GM12874 (cell line): ENCODE measurements around the gene CROCC.

Source experiments
- TF ChIP-seq, protein P1 (sequence below): IDR thresholded peaks from 2 replicates; pipeline ENCODE4 v1.5.1; 2011; ENCODE audit warnings: low read depth, mild to moderate bottlenecking, control low read depth, low read length, moderate library complexity; ENCODE audit not compliant: insufficient read depth

CROCC gene

DNA sequence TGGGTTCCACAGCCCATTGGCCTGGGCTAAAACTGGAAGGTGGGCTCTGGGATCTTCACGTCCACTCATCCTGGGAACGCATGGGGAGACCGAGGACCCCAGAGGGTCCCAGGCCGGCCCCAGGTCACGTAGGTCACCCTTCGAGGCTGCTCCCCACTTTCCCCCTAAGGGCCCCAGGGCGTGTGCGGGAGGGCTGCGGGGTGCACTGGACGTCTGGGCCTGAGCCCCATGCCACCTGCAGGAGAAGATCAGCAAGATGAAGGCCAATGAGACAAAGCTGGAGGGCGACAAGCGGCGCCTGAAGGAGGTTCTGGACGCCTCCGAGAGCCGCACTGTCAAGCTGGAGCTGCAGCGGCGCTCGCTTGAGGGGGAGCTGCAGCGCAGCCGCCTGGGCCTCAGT, 46.2 kb downstream of the CROCC start:
- TF ChIP-seq, protein P1, sequence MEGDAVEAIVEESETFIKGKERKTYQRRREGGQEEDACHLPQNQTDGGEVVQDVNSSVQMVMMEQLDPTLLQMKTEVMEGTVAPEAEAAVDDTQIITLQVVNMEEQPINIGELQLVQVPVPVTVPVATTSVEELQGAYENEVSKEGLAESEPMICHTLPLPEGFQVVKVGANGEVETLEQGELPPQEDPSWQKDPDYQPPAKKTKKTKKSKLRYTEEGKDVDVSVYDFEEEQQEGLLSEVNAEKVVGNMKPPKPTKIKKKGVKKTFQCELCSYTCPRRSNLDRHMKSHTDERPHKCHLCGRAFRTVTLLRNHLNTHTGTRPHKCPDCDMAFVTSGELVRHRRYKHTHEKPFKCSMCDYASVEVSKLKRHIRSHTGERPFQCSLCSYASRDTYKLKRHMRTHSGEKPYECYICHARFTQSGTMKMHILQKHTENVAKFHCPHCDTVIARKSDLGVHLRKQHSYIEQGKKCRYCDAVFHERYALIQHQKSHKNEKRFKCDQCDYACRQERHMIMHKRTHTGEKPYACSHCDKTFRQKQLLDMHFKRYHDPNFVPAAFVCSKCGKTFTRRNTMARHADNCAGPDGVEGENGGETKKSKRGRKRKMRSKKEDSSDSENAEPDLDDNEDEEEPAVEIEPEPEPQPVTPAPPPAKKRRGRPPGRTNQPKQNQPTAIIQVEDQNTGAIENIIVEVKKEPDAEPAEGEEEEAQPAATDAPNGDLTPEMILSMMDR = no peak

DNA sequence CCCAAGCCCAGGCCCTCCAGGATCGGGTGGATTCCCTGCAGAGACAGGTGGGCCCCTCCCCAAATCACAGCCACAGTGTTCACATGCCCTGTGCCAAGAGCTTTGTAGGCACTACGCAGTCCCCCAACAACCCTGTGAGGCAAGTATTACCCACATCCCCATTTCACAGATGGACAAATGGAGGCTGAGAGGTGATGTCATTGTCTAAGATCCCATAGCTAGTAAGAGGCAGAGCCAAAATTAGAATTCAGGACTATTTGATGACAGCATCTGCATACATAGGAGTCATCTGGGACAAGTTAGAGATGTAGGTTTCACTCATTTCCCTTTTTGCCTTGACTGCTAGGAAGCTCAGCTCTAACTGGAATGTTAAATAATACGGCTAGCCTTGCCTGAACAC, 46.6 kb downstream of the CROCC start:
- TF ChIP-seq, protein P1 = no peak

GRCh38 chr1:16969057-16969611, 47.4 kb downstream of the CROCC start:
- TF ChIP-seq, protein P1 = no peak

GRCh38 chr1:16969651-16970050, 47.9 kb downstream of the CROCC start:
- TF ChIP-seq, protein P1 = no peak

GRCh38 chr1:16970132-16970910, 48.6 kb downstream of the CROCC start:
- TF ChIP-seq, protein P1 = no peak

DNA sequence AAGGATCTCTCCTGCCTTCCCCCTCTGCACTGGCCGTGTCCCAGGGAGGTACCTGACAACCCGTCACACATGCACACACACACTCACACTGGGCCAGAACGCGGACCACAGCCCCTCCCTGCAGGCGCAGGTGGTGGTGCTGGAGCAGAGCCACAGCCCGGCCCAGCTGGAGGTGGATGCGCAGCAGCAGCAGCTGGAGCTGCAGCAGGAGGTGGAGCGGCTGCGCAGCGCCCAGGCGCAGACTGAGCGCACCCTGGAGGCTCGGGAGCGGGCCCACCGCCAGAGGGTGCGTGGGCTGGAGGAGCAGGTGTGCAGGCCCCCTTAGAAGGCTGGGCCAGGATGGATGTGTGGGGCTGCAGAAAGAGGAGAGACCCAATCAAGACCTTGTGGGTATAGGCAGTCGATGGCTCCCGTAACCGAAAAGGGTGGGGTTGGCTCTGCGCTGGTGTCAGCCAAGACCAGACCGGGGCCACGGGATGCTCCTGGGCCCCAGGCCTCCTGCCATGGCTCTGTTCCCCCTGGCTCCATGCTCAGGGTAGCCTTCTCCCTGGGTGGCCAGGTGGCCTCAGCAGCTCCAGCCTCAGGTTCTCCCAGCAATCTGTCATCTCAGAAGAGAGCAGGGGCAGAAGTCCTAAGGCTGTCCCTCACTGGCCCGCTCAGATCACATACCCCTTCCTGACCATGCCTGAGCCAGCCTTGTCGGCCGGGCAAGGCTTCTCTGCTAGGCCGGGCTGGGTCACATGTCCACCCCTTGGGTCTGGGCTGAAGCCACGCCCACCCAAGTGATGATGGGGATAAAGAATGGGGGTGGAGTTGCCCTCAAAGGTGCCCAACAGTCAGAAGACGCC, 49.8 kb downstream of the CROCC start:
- TF ChIP-seq, protein P1 = no peak
